H9 (cell line): ENCODE data around the gene CDKAL1. TPM values are rescaled to one million over a fixed set of nuclear protein-coding genes. Genes with fewer than 3 reads are reported as not detected.

Source experiments
- DNase-seq: peaks from one replicate; pipeline ENCODE4 v3.0.0-alpha.2; 2017
- H2AFZ ChIP-seq: one replicate; pipeline ENCODE4 v1.6.1; 2013; ENCODE audit warnings: mild to moderate bottlenecking, low read length, control low read depth, moderate library complexity
- H2AK5ac ChIP-seq: 2 replicates; pipeline ENCODE4 v1.6.1; 2013; ENCODE audit warnings: low read length, control low read depth, mixed read lengths; ENCODE audit not compliant: insufficient read length
- H2BK120ac ChIP-seq: one replicate; pipeline ENCODE4 v1.6.1; 2013; ENCODE audit warnings: low read depth, mild to moderate bottlenecking, low read length, control low read depth, inconsistent platforms; ENCODE audit not compliant: poor library complexity, severe bottlenecking
- H2BK12ac ChIP-seq: 2 replicates; pipeline ENCODE4 v1.6.1; 2013; ENCODE audit warnings: low read length, control low read depth, mixed read lengths, low read depth; ENCODE audit not compliant: insufficient read length
- H2BK15ac ChIP-seq: 2 replicates; pipeline ENCODE4 v1.6.1; 2013; ENCODE audit warnings: low read depth, low read length, control low read depth
- H2BK20ac ChIP-seq: one replicate; pipeline ENCODE4 v1.6.1; 2013; ENCODE audit warnings: low read depth, mild to moderate bottlenecking, low read length, control low read depth, inconsistent platforms; ENCODE audit not compliant: poor library complexity, severe bottlenecking
- H2BK5ac ChIP-seq: 2 replicates; pipeline ENCODE4 v1.6.1; 2013; ENCODE audit warnings: low read length, control low read depth, mixed read lengths; ENCODE audit not compliant: insufficient read length
- H3K14ac ChIP-seq: 2 replicates; pipeline ENCODE4 v1.6.1; 2013; ENCODE audit warnings: low read length, control low read depth; ENCODE audit not compliant: insufficient read depth
- H3K18ac ChIP-seq: 2 replicates; pipeline ENCODE4 v1.6.1; 2013; ENCODE audit warnings: low read depth, mild to moderate bottlenecking, mixed read lengths, low read length, control low read depth; ENCODE audit not compliant: insufficient read length
- H3K23ac ChIP-seq: 2 replicates; pipeline ENCODE4 v1.6.1; 2013; ENCODE audit warnings: low read length, control low read depth, mixed read lengths, low read depth; ENCODE audit not compliant: insufficient read length
- H3K23me2 ChIP-seq: 2 replicates; pipeline ENCODE4 v1.6.1; 2013; ENCODE audit warnings: low read depth, mild to moderate bottlenecking, mixed read lengths, low read length, control low read depth; ENCODE audit not compliant: insufficient read length, poor library complexity, severe bottlenecking
- H3K27ac ChIP-seq: 2 replicates; pipeline ENCODE4 v1.5.1; 2013; ENCODE audit warnings: low read length, control low read depth, mixed read lengths, low read depth; ENCODE audit not compliant: insufficient read length
- H3K27me3 ChIP-seq: 2 replicates; pipeline ENCODE4 v1.6.1; 2013; ENCODE audit warnings: low read length, control low read depth, inconsistent platforms; ENCODE audit not compliant: insufficient read depth
- H3K4ac ChIP-seq: 2 replicates; pipeline ENCODE4 v1.6.1; 2013; ENCODE audit warnings: low read depth, mild to moderate bottlenecking, control low read depth, inconsistent platforms, low read length, moderate library complexity
- H3K4me1 ChIP-seq: 2 replicates; pipeline ENCODE4 v1.6.1; 2013; ENCODE audit warnings: low read length, control low read depth, inconsistent platforms; ENCODE audit not compliant: insufficient read depth
- H3K4me2 ChIP-seq: 2 replicates; pipeline ENCODE4 v1.6.1; 2013; ENCODE audit warnings: low read length, control low read depth, mixed read lengths; ENCODE audit not compliant: insufficient read length, insufficient read depth
- H3K56ac ChIP-seq: 2 replicates; pipeline ENCODE4 v1.6.1; 2013; ENCODE audit warnings: low read depth, mild to moderate bottlenecking, mixed read lengths, low read length, control low read depth; ENCODE audit not compliant: insufficient read length
- H3K79me1 ChIP-seq: 2 replicates; pipeline ENCODE4 v1.6.1; 2013; ENCODE audit warnings: low read depth, mild to moderate bottlenecking, moderate library complexity, low read length, control low read depth, inconsistent platforms; ENCODE audit not compliant: insufficient read depth, poor library complexity, severe bottlenecking
- H3K79me2 ChIP-seq: 2 replicates; pipeline ENCODE4 v1.6.1; 2013; ENCODE audit warnings: low read length, control low read depth, inconsistent platforms; ENCODE audit not compliant: insufficient read depth
- H3K9ac ChIP-seq: 2 replicates; pipeline ENCODE4 v1.6.1; 2013; ENCODE audit warnings: low read length, control low read depth, mixed read lengths; ENCODE audit not compliant: insufficient read length; ENCODE audit errors: extremely low read depth
- H3K9me3 ChIP-seq: one replicate; pipeline ENCODE4 v1.6.1; 2013; ENCODE audit warnings: low read depth, low read length, inconsistent platforms; ENCODE audit not compliant: control insufficient read depth
- H3T11ph ChIP-seq: one replicate; pipeline ENCODE4 v1.6.1; 2013; ENCODE audit warnings: mild to moderate bottlenecking, low read length, control low read depth, inconsistent platforms
- H4K20me1 ChIP-seq: one replicate; pipeline ENCODE4 v1.6.1; 2013; ENCODE audit not compliant: control insufficient read depth, insufficient read length, insufficient read depth
- H4K5ac ChIP-seq: 2 replicates; pipeline ENCODE4 v1.6.1; 2013; ENCODE audit warnings: low read depth, mild to moderate bottlenecking, mixed read lengths, low read length, control low read depth; ENCODE audit not compliant: insufficient read length
- H4K8ac ChIP-seq: replicated peaks from 2 replicates; pipeline ENCODE4 v1.6.1; 2013; ENCODE audit warnings: low read length, control low read depth, mixed read lengths, low read depth; ENCODE audit not compliant: insufficient read length
- H4K91ac ChIP-seq: 2 replicates; pipeline ENCODE4 v1.6.1; 2013; ENCODE audit warnings: low read depth, mild to moderate bottlenecking, moderate library complexity, mixed read lengths, low read length, control low read depth; ENCODE audit not compliant: insufficient read length
- H3K27ac Mint-ChIP-seq, 3 experiments: 2 replicates in 2 of 3; 3 replicates in 1 of 3; pipeline ENCODE4 v1.8.0; 2020 to 2021; ENCODE audit warnings: mixed read lengths in 3 of 3, mild to moderate bottlenecking in 1 of 3, moderate library complexity in 1 of 3
- H3K27me3 Mint-ChIP-seq: 2 replicates; pipeline ENCODE4 v1.8.0; 2021; ENCODE audit warnings: low read depth, mild to moderate bottlenecking, moderate library complexity, mixed read lengths
- H3K36me3 Mint-ChIP-seq, 3 experiments: 2 replicates in 2 of 3; 3 replicates in 1 of 3; pipeline ENCODE4 v1.8.0; 2020 to 2021; ENCODE audit warnings: low read depth in 3 of 3, mixed read lengths in 3 of 3; ENCODE audit not compliant: insufficient read depth in 1 of 3
- H3K4me1 Mint-ChIP-seq, 2 experiments: 2 replicates each; pipeline ENCODE4 v1.8.0; 2020; ENCODE audit warnings: mixed read lengths in 2 of 2
- H3K4me3 Mint-ChIP-seq, 2 experiments: 2 replicates in 1 of 2; 3 replicates in 1 of 2; pipeline ENCODE4 v1.8.0; 2020 to 2021; ENCODE audit warnings: mild to moderate bottlenecking in 2 of 2, mixed read lengths in 2 of 2, moderate library complexity in 1 of 2
- H3K9me3 Mint-ChIP-seq, 2 experiments: 2 replicates in 1 of 2; 3 replicates in 1 of 2; pipeline ENCODE4 v1.8.0; 2020; ENCODE audit warnings: mild to moderate bottlenecking in 2 of 2, mixed read lengths in 2 of 2, moderate library complexity in 1 of 2
- WGBS: extraction: QIAGEN DNeasy Blood & Tissue Kit; methylation state at CpG from one replicate; pipeline ENCODE4 v1.1.7; 2013; ENCODE audit warnings: missing lambda C conversion rate, low lambda C conversion rate, mixed read lengths; ENCODE audit not compliant: insufficient read length; ENCODE audit errors: extremely low coverage; 5-methylcytosine and 5-hydroxymethylcytosine counted together
- total RNA-seq: library from RNA; stranded (reverse); gene quantifications from 2 replicates; pipeline ENCODE4 v1.2.1, GENCODE V29; 2021
- TF ChIP-seq, protein P1 (sequence below): fragments of 200-600 bp; sonication (generic); conservative IDR thresholded peaks from 3 replicates; pipeline ENCODE4 v1.8.0; 2021; ENCODE audit warnings: antibody characterized with exemption, mild to moderate bottlenecking

Gene CDKAL1
- total RNA-seq, 1 experiment from 2014 or later, result 23.0 TPM

DNA sequence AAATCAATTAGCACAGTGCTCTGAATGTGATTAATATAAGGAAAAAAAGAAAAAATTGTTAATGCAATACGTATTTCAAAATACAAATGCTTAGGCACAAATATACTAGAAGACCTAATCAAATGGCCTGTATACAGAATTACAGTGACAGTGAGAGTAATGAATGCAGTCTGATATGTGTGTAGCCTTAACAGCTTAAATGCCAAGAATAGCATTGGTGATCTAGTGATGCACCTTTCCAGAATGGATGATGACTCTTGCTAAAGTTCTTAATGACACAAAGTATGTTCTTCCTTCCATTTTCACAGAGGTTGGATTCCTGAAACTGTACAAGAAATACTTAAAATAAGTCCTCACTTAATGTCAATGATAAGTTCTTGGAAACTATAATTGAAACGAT lies 131.0 kb downstream of the CDKAL1 start:
- H4K20me1 ChIP-seq, result no peaks in the 10 kb centered on the region
- H2BK120ac ChIP-seq, result no peak overlapping the region
- H3K79me1 ChIP-seq, result no peaks in the 10 kb centered on the region
- no peak overlapping the region for H3K27ac Mint-ChIP-seq
- DNase-seq, result no peak
- no peaks in the 10 kb centered on the region; the same call in 1 of the 2 replicates for H3K4me1 ChIP-seq
- H4K91ac ChIP-seq, result no peak overlapping the region
- H3K4me1 Mint-ChIP-seq, result peaks cover 25 to 35% of the 10 kb centered on the region in 2 experiments
- TF ChIP-seq, protein P1, sequence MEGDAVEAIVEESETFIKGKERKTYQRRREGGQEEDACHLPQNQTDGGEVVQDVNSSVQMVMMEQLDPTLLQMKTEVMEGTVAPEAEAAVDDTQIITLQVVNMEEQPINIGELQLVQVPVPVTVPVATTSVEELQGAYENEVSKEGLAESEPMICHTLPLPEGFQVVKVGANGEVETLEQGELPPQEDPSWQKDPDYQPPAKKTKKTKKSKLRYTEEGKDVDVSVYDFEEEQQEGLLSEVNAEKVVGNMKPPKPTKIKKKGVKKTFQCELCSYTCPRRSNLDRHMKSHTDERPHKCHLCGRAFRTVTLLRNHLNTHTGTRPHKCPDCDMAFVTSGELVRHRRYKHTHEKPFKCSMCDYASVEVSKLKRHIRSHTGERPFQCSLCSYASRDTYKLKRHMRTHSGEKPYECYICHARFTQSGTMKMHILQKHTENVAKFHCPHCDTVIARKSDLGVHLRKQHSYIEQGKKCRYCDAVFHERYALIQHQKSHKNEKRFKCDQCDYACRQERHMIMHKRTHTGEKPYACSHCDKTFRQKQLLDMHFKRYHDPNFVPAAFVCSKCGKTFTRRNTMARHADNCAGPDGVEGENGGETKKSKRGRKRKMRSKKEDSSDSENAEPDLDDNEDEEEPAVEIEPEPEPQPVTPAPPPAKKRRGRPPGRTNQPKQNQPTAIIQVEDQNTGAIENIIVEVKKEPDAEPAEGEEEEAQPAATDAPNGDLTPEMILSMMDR, result no peak
- H3K9ac ChIP-seq, result no peak overlapping the region
- no peaks in the 10 kb centered on the region for H3K27me3 ChIP-seq
- no peaks in the 10 kb centered on the region for H3K9me3 Mint-ChIP-seq
- no peak overlapping the region for H2BK12ac ChIP-seq
- no peak overlapping the region for H3K14ac ChIP-seq
- no peaks in the 10 kb centered on the region for H3K9me3 ChIP-seq
- WGBS, result no CpG with 5 or more reads among the region's 2 CpGs
- no peak overlapping the region for H3K23ac ChIP-seq
- no peak overlapping the region for H3K27ac ChIP-seq
- no peak overlapping the region for H3K18ac ChIP-seq
- no peak overlapping the region for H2BK5ac ChIP-seq
- no peaks in the 10 kb centered on the region for H3K23me2 ChIP-seq
- no peak overlapping the region for H2BK15ac ChIP-seq
- no peaks in the 10 kb centered on the region for H3K27me3 Mint-ChIP-seq
- H2BK20ac ChIP-seq, result no peak overlapping the region
- H3K79me2 ChIP-seq, result no peaks in the 10 kb centered on the region
- H3K56ac ChIP-seq, result no peak overlapping the region
- H2AK5ac ChIP-seq, result no peak overlapping the region
- no peak overlapping the region for H3K4me2 ChIP-seq
- no peak overlapping the region for H2AFZ ChIP-seq
- no peak overlapping the region for H4K5ac ChIP-seq
- no peak overlapping the region for H3T11ph ChIP-seq
- no peaks in the 10 kb centered on the region for H3K36me3 Mint-ChIP-seq
- H3K4me3 Mint-ChIP-seq, result no peak overlapping the region
- no peak overlapping the region for H4K8ac ChIP-seq
- no peak overlapping the region for H3K4ac ChIP-seq
